IPS-15b (cell line): ENCODE data around the gene YPEL3.

Experiments used
- H3K27me3 ChIP-seq: one replicate; pipeline ENCODE4 v1.6.1; 2013; ENCODE audit warnings: low read length; ENCODE audit not compliant: control insufficient read depth, insufficient read depth
- H3K36me3 ChIP-seq: one replicate; pipeline ENCODE4 v1.6.1; 2013; ENCODE audit warnings: low read length; ENCODE audit not compliant: control insufficient read depth, insufficient read depth
- H3K4me1 ChIP-seq: one replicate; pipeline ENCODE4 v1.6.1; 2013; ENCODE audit warnings: mild to moderate bottlenecking, low read length; ENCODE audit not compliant: control insufficient read depth, insufficient read depth
- H3K4me3 ChIP-seq: one replicate; pipeline ENCODE4 v1.5.1; 2013; ENCODE audit warnings: low read depth, low read length
- H3K9ac ChIP-seq: one replicate; pipeline ENCODE4 v1.6.1; 2013; ENCODE audit warnings: low read depth, mild to moderate bottlenecking, low read length
- H3K9me3 ChIP-seq: one replicate; pipeline ENCODE4 v1.6.1; 2013; ENCODE audit warnings: mild to moderate bottlenecking, low read length; ENCODE audit not compliant: control insufficient read depth, insufficient read depth

Gene YPEL3

GRCh38 chr16:30070490-30070889 lies 25.5 kb downstream of the YPEL3 start:
- Histone ChIP-seq H3K27me3 (no peaks in the 10 kb centered on the region), H3K4me3 (no peak overlapping the region), H3K9ac (no peak overlapping the region), H3K9me3 (no peaks in the 10 kb centered on the region), H3K4me1 (peaks cover 6% of the 10 kb centered on the region), H3K36me3 (peaks cover 55% of the 10 kb centered on the region)

GRCh38 chr16:30069611-30070462 lies 26.2 kb downstream of the YPEL3 start:
- Histone ChIP-seq H3K9me3 (no peaks in the 10 kb centered on the region), H3K9ac (no peak overlapping the region), H3K36me3 (peaks cover 55% of the 10 kb centered on the region), H3K4me1 (peaks cover 6% of the 10 kb centered on the region), H3K27me3 (no peaks in the 10 kb centered on the region), H3K4me3 (no peak overlapping the region)

GRCh38 chr16:30068750-30069610 lies 27.0 kb downstream of the YPEL3 start:
- Histone ChIP-seq H3K9me3 (no peaks in the 10 kb centered on the region), H3K4me1 (peaks cover 6% of the 10 kb centered on the region), H3K36me3 (peaks cover 55% of the 10 kb centered on the region), H3K27me3 (no peaks in the 10 kb centered on the region), H3K4me3 (no peak overlapping the region), H3K9ac (no peak overlapping the region)

GRCh38 chr16:30068333-30068732 lies 27.7 kb downstream of the YPEL3 start:
- Histone ChIP-seq H3K27me3 (no peaks in the 10 kb centered on the region), H3K9ac (no peak overlapping the region), H3K4me3 (no peak overlapping the region), H3K36me3 (peaks cover 55% of the 10 kb centered on the region), H3K9me3 (no peaks in the 10 kb centered on the region), H3K4me1 (peaks cover 6% of the 10 kb centered on the region)

- no peaks in the 10 kb centered on the region for H3K27me3 ChIP-seq
- peaks cover 55% of the 10 kb centered on the region for H3K36me3 ChIP-seq
- no peaks in the 10 kb centered on the region for H3K9me3 ChIP-seq
- no peak overlapping the region for H3K9ac ChIP-seq
- H3K4me1 ChIP-seq, result peaks cover 6% of the 10 kb centered on the region
- peak overlapping the region; percentile 93 for H3K4me3 ChIP-seq
These were observed 28.5 kb downstream of the YPEL3 start for GRCh38 chr16:30067584-30067916.

- Histone ChIP-seq H3K4me3 (peak overlapping the region; percentile 93), H3K36me3 (peaks cover 54% of the 10 kb centered on the region), H3K9me3 (no peaks in the 10 kb centered on the region), H3K4me1 (peaks cover 6% of the 10 kb centered on the region), H3K27me3 (no peaks in the 10 kb centered on the region), H3K9ac (peak overlapping the region; percentile 98)
These were observed 29.0 kb downstream of the YPEL3 start for GRCh38 chr16:30066761-30067583.

GRCh38 chr16:30065943-30066760 lies 29.9 kb downstream of the YPEL3 start:
- Histone ChIP-seq H3K36me3 (peaks cover 47% of the 10 kb centered on the region), H3K4me3 (peak overlapping the region; percentile 93), H3K27me3 (no peaks in the 10 kb centered on the region), H3K9ac (peak overlapping the region; percentile 98), H3K9me3 (no peaks in the 10 kb centered on the region), H3K4me1 (peaks cover 8% of the 10 kb centered on the region)

GRCh38 chr16:30065102-30065942 lies 30.7 kb downstream of the YPEL3 start, which contains the start of gene ALDOA:
Gene ALDOA, plus strand, starts transcription at chr16:30065760. Its CDS starts 1,138 bp downstream, at chr16:30066898.
- H3K36me3 ChIP-seq, result peaks cover 40% of the 10 kb centered on the region
- H3K27me3 ChIP-seq, result no peaks in the 10 kb centered on the region
- peak within 1 kb of the TSS; percentile 98 for H3K9ac ChIP-seq
- H3K9me3 ChIP-seq, result no peaks in the 10 kb centered on the region
- peaks cover 11% of the 10 kb centered on the region for H3K4me1 ChIP-seq
- H3K4me3 ChIP-seq, result peak within 1 kb of the TSS; percentile 93

- peaks cover 35% of the 10 kb centered on the region for H3K36me3 ChIP-seq
- peak overlapping the region; percentile 93 for H3K4me3 ChIP-seq
- no peaks in the 10 kb centered on the region for H3K9me3 ChIP-seq
- H3K4me1 ChIP-seq, result peaks cover 11% of the 10 kb centered on the region
- peak overlapping the region; percentile 83 for H3K9ac ChIP-seq
- H3K27me3 ChIP-seq, result no peaks in the 10 kb centered on the region
These were observed 31.3 kb downstream of the YPEL3 start for GRCh38 chr16:30064729-30065101.
